ENCODE measurements around the gene ABCB8. TPM values are rescaled to one million over a fixed set of nuclear protein-coding genes. Genes with fewer than 3 reads are reported as not detected.

The ABCB8 gene
- total RNA-seq, 1 donor from 2014 or later = 40.6 TPM

GRCh38 chr7:150990416-150991186 is 37.6 kb upstream of the ABCB8 start, which contains the start of gene NOS3:
NOS3 (plus strand) TSS chr7:150991017; CDS start chr7:150993804, 2,787 bp downstream.
- H3K4me3 ChIP-seq = no peak within 1 kb of the TSS
- H3K9me3 ChIP-seq = no peaks in the 10 kb centered on the region
- no peak for DNase-seq
- no peaks in the 10 kb centered on the region for H3K36me3 ChIP-seq
- H3K4me1 ChIP-seq = peaks cover 36% of the 10 kb centered on the region
- ATAC-seq = no peak
- no peak for TF ChIP-seq CTCF (IDR thresholded peaks at IDR 0.05)
- intact Hi-C loops (cut with DNase I) = no loop called here
- H3K27ac ChIP-seq = no peak within 1 kb of the TSS
- no peaks in the 10 kb centered on the region for H3K27me3 ChIP-seq

- no peak for TF ChIP-seq CTCF (IDR thresholded peaks at IDR 0.05)
- DNase-seq (no peak), ATAC-seq (no peak)
- no peak overlapping the region for H3K27ac ChIP-seq
- H3K36me3 ChIP-seq = no peaks in the 10 kb centered on the region
- no peak overlapping the region for H3K4me3 ChIP-seq
- no peaks in the 10 kb centered on the region for H3K9me3 ChIP-seq
- peaks cover 45% of the 10 kb centered on the region for H3K4me1 ChIP-seq
- no peaks in the 10 kb centered on the region for H3K27me3 ChIP-seq
- intact Hi-C loops (cut with DNase I) = no loop called here
These were observed 36.1 kb upstream of the ABCB8 start for GRCh38 chr7:150992051-150992640.

- Histone ChIP-seq H3K36me3 (no peaks in the 10 kb centered on the region), H3K4me3 (no peak overlapping the region), H3K4me1 (peaks cover 45% of the 10 kb centered on the region), H3K27ac (peak overlapping the region; percentile 26), H3K9me3 (no peaks in the 10 kb centered on the region), H3K27me3 (no peaks in the 10 kb centered on the region)
- ATAC-seq (peak; percentile 37), DNase-seq (no peak)
- intact Hi-C loops (cut with DNase I) = no loop called here
- TF ChIP-seq CTCF (IDR thresholded peaks at IDR 0.05) = no peak
These were observed 35.4 kb upstream of the ABCB8 start for GRCh38 chr7:150992833-150993302.

GRCh38 chr7:150993511-150993910 is 34.7 kb upstream of the ABCB8 start:
- Histone ChIP-seq H3K27ac (peak overlapping the region; percentile 58), H3K27me3 (no peaks in the 10 kb centered on the region), H3K4me3 (peak overlapping the region; percentile 51), H3K36me3 (no peaks in the 10 kb centered on the region), H3K9me3 (no peaks in the 10 kb centered on the region), H3K4me1 (peaks cover 40% of the 10 kb centered on the region)
- DNase-seq = no peak
- intact Hi-C loops (cut with DNase I) = no loop called here
- no peak for TF ChIP-seq CTCF (IDR thresholded peaks at IDR 0.05)
- peak; percentile 33 for ATAC-seq

- TF ChIP-seq CTCF (IDR thresholded peaks at IDR 0.05) = no peak
- H3K4me3 ChIP-seq = peak overlapping the region; percentile 51
- peaks cover 39% of the 10 kb centered on the region for H3K4me1 ChIP-seq
- DNase-seq = no peak
- intact Hi-C loops (cut with DNase I) = no loop called here
- peak; percentile 72 for ATAC-seq
- H3K27ac ChIP-seq = peak overlapping the region; percentile 58
- H3K36me3 ChIP-seq = no peaks in the 10 kb centered on the region
- no peaks in the 10 kb centered on the region for H3K27me3 ChIP-seq
- H3K9me3 ChIP-seq = no peaks in the 10 kb centered on the region
These were observed 34.0 kb upstream of the ABCB8 start for GRCh38 chr7:150994141-150994837.
